ENCODE measurements around the gene TEKT3.

Gene TEKT3

GRCh38 chr17:15255713-15256454, 85.5 kb downstream of the TEKT3 start:
- no peak for DNase-seq (ENCODE audit: extremely low read depth, low read depth)
- no peak overlapping the region for H3K4me3 ChIP-seq (replicated peaks; ENCODE audit: low read depth, low read length)
- no peak for TF ChIP-seq CTCF (IDR thresholded peaks at IDR 0.05; ENCODE audit: low read depth, low read length, missing control alignments)

All from HFF-Myc (cell line).